ENCODE results near the gene IFT81. TPM values are rescaled to one million over a fixed set of nuclear protein-coding genes. Genes with fewer than 3 reads are reported as not detected.
A peak's percentile ranks its signal among the peaks of the same experiment; 100 is the strongest.
"Not testable (repeated sequence)": the region's sequence is repeated elsewhere in the genome, so short reads cannot be mapped to it uniquely, and the experiment has no call there.

IFT81 gene
- total RNA-seq, 1 donor from 2014 or later: 12.2 TPM

GRCh38 chr12:110116623-110117022, 7.5 kb upstream of the IFT81 start:
- H3K4me1 ChIP-seq: peaks cover 28% of the 10 kb centered on the region
- H3K36me3 ChIP-seq: no peaks in the 10 kb centered on the region
- H3K27ac ChIP-seq (replicated peaks): no peak overlapping the region
- H3K4me3 ChIP-seq: no peak overlapping the region
- H3K27me3 ChIP-seq (ENCODE audit: low read depth): no peaks in the 10 kb centered on the region
- DNase-seq: no peak
- TF ChIP-seq CTCF (IDR thresholded peaks at IDR 0.05; ENCODE audit: borderline replicate concordance): no peak
- no peaks in the 10 kb centered on the region for H3K9me3 ChIP-seq (replicated peaks)
- intact Hi-C loops (cut with micrococcal nuclease): no loop called here

GRCh38 chr12:110117210-110117609, 6.9 kb upstream of the IFT81 start:
- H3K4me3 ChIP-seq; DNase-seq; H3K9me3 ChIP-seq (replicated peaks); H3K27ac ChIP-seq (replicated peaks); H3K27me3 ChIP-seq (ENCODE audit: low read depth); H3K36me3 ChIP-seq; intact Hi-C loops (cut with micrococcal nuclease): not testable (repeated sequence)
- peaks cover 28% of the 10 kb centered on the region for H3K4me1 ChIP-seq

- Histone ChIP-seq H3K4me3 (no peak overlapping the region), H3K36me3 (no peaks in the 10 kb centered on the region), H3K9me3 (replicated peaks) (no peaks in the 10 kb centered on the region), H3K27me3 (ENCODE audit: low read depth) (no peaks in the 10 kb centered on the region), H3K4me1 (peaks cover 35% of the 10 kb centered on the region), H3K27ac (replicated peaks) (peak overlapping the region; percentile 36)
- intact Hi-C loops (cut with micrococcal nuclease): no loop called here
- DNase-seq: no peak
- TF ChIP-seq CTCF (IDR thresholded peaks at IDR 0.05; ENCODE audit: borderline replicate concordance): no peak
Observed at GRCh38 chr12:110117956-110118685, 6.0 kb upstream of the IFT81 start.

GRCh38 chr12:110122929-110123328, 1.2 kb upstream of the IFT81 start:
- no peak overlapping the region for H3K27ac ChIP-seq (replicated peaks)
- peaks cover 39% of the 10 kb centered on the region for H3K4me1 ChIP-seq
- no peaks in the 10 kb centered on the region for H3K9me3 ChIP-seq (replicated peaks)
- TF ChIP-seq CTCF (IDR thresholded peaks at IDR 0.05; ENCODE audit: borderline replicate concordance): no peak
- no peak for DNase-seq
- H3K4me3 ChIP-seq: no peak overlapping the region
- no peaks in the 10 kb centered on the region for H3K27me3 ChIP-seq (ENCODE audit: low read depth)
- no peaks in the 10 kb centered on the region for H3K36me3 ChIP-seq
- intact Hi-C loops (cut with micrococcal nuclease): no loop called here

GRCh38 chr12:110123919-110124268, 263 bp upstream of the IFT81 start:
- Histone ChIP-seq H3K4me1 (peaks cover 34% of the 10 kb centered on the region), H3K4me3 (peak overlapping the region; percentile 77)
- intact Hi-C loops (cut with micrococcal nuclease): no loop called here

More at GRCh38 chr12:110123919-110124268, 263 bp upstream of the IFT81 start:
- no peak for TF ChIP-seq CTCF (IDR thresholded peaks at IDR 0.05; ENCODE audit: borderline replicate concordance)
- no peak for DNase-seq
- Histone ChIP-seq H3K9me3 (replicated peaks) (no peaks in the 10 kb centered on the region), H3K27ac (replicated peaks) (peak overlapping the region; percentile 39), H3K36me3 (peaks cover 9% of the 10 kb centered on the region), H3K27me3 (ENCODE audit: low read depth) (no peaks in the 10 kb centered on the region)

All from left ventricle myocardium inferior (tissue), 1 donor.